CD4-positive, alpha-beta T cell treated with Interleukin-21 for 1 hour (primary cell): ENCODE data around the gene DCX.

Experiments
- DNase-seq: peaks from one replicate; pipeline ENCODE4 v3.0.0-alpha.2; 2020

Gene DCX

GRCh38 chrX:111411983-111412382 lies at the start of gene DCX:
Gene DCX, minus strand, starts transcription at chrX:111412192. Its CDS starts 1,794 bp downstream, at chrX:111410398.
- no peak for DNase-seq

- DNase-seq: no peak
These were observed 48.6 kb upstream of the DCX start for GRCh38 chrX:111460607-111461006.

- no peak for DNase-seq
These were observed 35.3 kb upstream of the DCX start for GRCh38 chrX:111447298-111447697.

GRCh38 chrX:111445485-111445884 lies 33.5 kb upstream of the DCX start:
- peak; percentile 20 for DNase-seq

- no peak for DNase-seq
These were observed 32.9 kb upstream of the DCX start for GRCh38 chrX:111444881-111445280.

GRCh38 chrX:111443946-111444345 lies 32.0 kb upstream of the DCX start:
- no peak for DNase-seq

- no peak for DNase-seq
These were observed 30.8 kb upstream of the DCX start for GRCh38 chrX:111442791-111443190.

GRCh38 chrX:111435469-111435868 lies 23.5 kb upstream of the DCX start:
- no peak for DNase-seq

- DNase-seq: no peak
These were observed 19.0 kb upstream of the DCX start for GRCh38 chrX:111431001-111431400.

- no peak for DNase-seq
These were observed 435 bp downstream of the DCX start for GRCh38 chrX:111411557-111411956.

- no peak for DNase-seq
These were observed 1.4 kb downstream of the DCX start for GRCh38 chrX:111410590-111411078.

- no peak for DNase-seq
These were observed 2.7 kb downstream of the DCX start for GRCh38 chrX:111409326-111409725.

- no peak for DNase-seq
These were observed 4.0 kb downstream of the DCX start for GRCh38 chrX:111407948-111408347.

- no peak for DNase-seq
These were observed 9.6 kb downstream of the DCX start for GRCh38 chrX:111402344-111402743.

- no peak for DNase-seq
These were observed 16.8 kb downstream of the DCX start for GRCh38 chrX:111395149-111395548.

- DNase-seq: no peak
These were observed 17.4 kb downstream of the DCX start for GRCh38 chrX:111394569-111394968.

GRCh38 chrX:111387470-111388070 lies 24.4 kb downstream of the DCX start:
- DNase-seq: no peak

GRCh38 chrX:111386615-111387233 lies 25.3 kb downstream of the DCX start:
- DNase-seq: no peak

GRCh38 chrX:111386077-111386476 lies 25.9 kb downstream of the DCX start:
- no peak for DNase-seq

- no peak for DNase-seq
These were observed 29.7 kb downstream of the DCX start for GRCh38 chrX:111382277-111382676.

GRCh38 chrX:111376897-111377578 lies 35.0 kb downstream of the DCX start:
- no peak for DNase-seq

GRCh38 chrX:111376486-111376885 lies 35.5 kb downstream of the DCX start:
- no peak for DNase-seq

GRCh38 chrX:111375747-111376146 lies 36.2 kb downstream of the DCX start:
- DNase-seq: no peak

GRCh38 chrX:111372086-111372485 lies 39.9 kb downstream of the DCX start:
- DNase-seq: no peak
